HCT116 (cell line): Measurements from ENCODE around the gene DERL2. TPM values are rescaled to one million over a fixed set of nuclear protein-coding genes. Genes with fewer than 3 reads are reported as not detected.
A peak's percentile ranks its signal among the peaks of the same experiment; 100 is the strongest.

ENCODE experiments used
- ATAC-seq: fragments of 200-7000 bp; cut with Tn5 transposase; 2 replicates; pipeline ENCODE4 v1.9.1; 2020; ENCODE audit warnings: mild to moderate bottlenecking, moderate library complexity
- BruUV-seq: library from RNA; stranded (reverse); fragments of 400-500 nt; replicated peaks from 2 replicates; lab custom pipeline; 2021; lab: Mats Ljungman, UMichigan
- CTCF ChIA-PET: fragments of 300-600 bp; sonication (Branson Sonifier 250); formaldehyde crosslinking; loops from one replicate; lab custom pipeline; 2021; ENCODE audit warnings: antibody characterized with exemption; lab: Charles Lee
- POLR2A ChIA-PET: fragments of 300-600, 350-600 bp; sonication (Branson Sonifier 250); formaldehyde crosslinking; loops from one replicate; lab custom pipeline; 2021; ENCODE audit warnings: antibody characterized with exemption; lab: Charles Lee
- RAD21 ChIA-PET, 2 experiments: fragments of 300-600 bp; sonication (Branson Sonifier 250); formaldehyde crosslinking; loops; one replicate each; lab custom pipeline; 2023; ENCODE audit warnings: low total read pairs in 2 of 2; ENCODE audit not compliant: uncharacterized antibody in 2 of 2, unreplicated experiment in 2 of 2, low non-redundant PET in 1 of 2; lab: Charles Lee
- DNase-seq: peaks from one replicate; pipeline ENCODE4 v3.0.0-alpha.2; 2010; ENCODE audit warnings: low read depth, low spot score
- H2AFZ ChIP-seq: fragments of 200-600 bp; shearing (Covaris generic), sonication (generic); 2 replicates; pipeline ENCODE4 v1.6.1; 2017; ENCODE audit warnings: low read depth, mixed run types, mixed read lengths, antibody characterized with exemption, low read length; ENCODE audit not compliant: poor library complexity, severe bottlenecking
- H3K27ac ChIP-seq: 2 replicates; pipeline ENCODE4 v1.5.1; 2012; ENCODE audit warnings: low read depth, low read length
- H3K27me3 ChIP-seq: fragments of 200-600 bp; sonication (generic); 2 replicates; pipeline ENCODE4 v1.6.1; 2016; ENCODE audit warnings: mixed run types, low read length, mixed read lengths; ENCODE audit not compliant: insufficient read depth
- H3K36me3 ChIP-seq, 2 experiments: fragments of 200-500 bp in 1 of 2; fragments of 200-600 bp in 1 of 2; sonication (Bioruptor generic) in 1 of 2; sonication (generic) in 1 of 2; 2 replicates each; pipeline versions ENCODE4 v1.5.1 to v1.6.1; 2014 to 2016; ENCODE audit warnings: low read length in 2 of 2, inconsistent platforms in 1 of 2, mixed read lengths in 1 of 2, mixed run types in 1 of 2; ENCODE audit not compliant: insufficient read depth in 2 of 2, control insufficient read depth in 1 of 2
- H3K4me1 ChIP-seq, 2 experiments: fragments of 200-600 bp in 1 of 2; sonication (generic) in 1 of 2; 2 replicates each; pipeline versions ENCODE4 v1.5.1 to v1.6.1; 2012 to 2017; ENCODE audit warnings: low read length in 2 of 2, inconsistent platforms in 1 of 2, mild to moderate bottlenecking in 1 of 2, mixed read lengths in 1 of 2, mixed run types in 1 of 2, moderate library complexity in 1 of 2; ENCODE audit not compliant: insufficient read depth in 2 of 2, control insufficient read depth in 1 of 2
- H3K4me2 ChIP-seq: fragments of 200-600 bp; sonication (generic); 2 replicates; pipeline ENCODE4 v1.6.1; 2017; ENCODE audit warnings: mixed run types, low read length, mixed read lengths
- H3K4me3 ChIP-seq, 2 experiments: fragments of 200-600 bp in 1 of 2; sonication (generic) in 1 of 2; replicated peaks in 1 of 2; 2 replicates each; pipeline ENCODE4 v1.5.1; 2011 to 2016; ENCODE audit warnings: low read length in 2 of 2, control low read depth in 1 of 2, low read depth in 1 of 2, mild to moderate bottlenecking in 1 of 2, mixed read lengths in 1 of 2, mixed run types in 1 of 2
- H3K79me2 ChIP-seq: fragments of 200-600 bp; sonication (generic); 2 replicates; pipeline ENCODE4 v1.6.1; 2017; ENCODE audit warnings: mild to moderate bottlenecking, mixed run types, low read length, moderate library complexity, mixed read lengths; ENCODE audit not compliant: insufficient read depth
- H3K9ac ChIP-seq: fragments of 200-600 bp; sonication (generic); 2 replicates; pipeline ENCODE4 v1.6.1; 2016; ENCODE audit warnings: low read length, mixed read lengths
- H3K9me2 ChIP-seq: fragments of 200-600 bp; sonication (generic), shearing (Covaris generic); 2 replicates; pipeline ENCODE4 v1.6.1; 2017; ENCODE audit warnings: mixed run types, mild to moderate bottlenecking, moderate library complexity; ENCODE audit not compliant: insufficient read depth
- H3K9me3 ChIP-seq, 2 experiments: fragments of 200-500 bp in 1 of 2; fragments of 200-600 bp in 1 of 2; sonication (Bioruptor generic) in 1 of 2; sonication (generic) in 1 of 2; 2 replicates each; pipeline ENCODE4 v1.6.1; 2014 to 2017; ENCODE audit warnings: low read length in 2 of 2, mixed read lengths in 2 of 2, inconsistent platforms in 1 of 2, low read depth in 1 of 2, mild to moderate bottlenecking in 1 of 2, mixed run types in 1 of 2, moderate library complexity in 1 of 2; ENCODE audit not compliant: control insufficient read depth in 1 of 2, insufficient read depth in 1 of 2
- H4K20me1 ChIP-seq: fragments of 200-600 bp; sonication (generic), shearing (Covaris generic); 2 replicates; pipeline ENCODE4 v1.6.1; 2017; ENCODE audit warnings: mixed run types, mild to moderate bottlenecking, moderate library complexity; ENCODE audit not compliant: insufficient read depth
- CBX3 ChIP-seq: IDR thresholded peaks from 2 replicates; pipeline ENCODE4 v1.6.1; 2012; ENCODE audit warnings: low read depth
- CEBPB ChIP-seq: IDR thresholded peaks from 2 replicates; pipeline ENCODE4 v1.6.1; 2012; ENCODE audit warnings: low read depth
- EZH2 ChIP-seq: fragments of 200-600 bp; sonication (generic); IDR thresholded peaks from 2 replicates; pipeline ENCODE4 v1.6.1; 2017; ENCODE audit warnings: antibody characterized with exemption, mixed run types
- EZH2phosphoT487 ChIP-seq: fragments of 200-600 bp; IDR thresholded peaks from 2 replicates; pipeline ENCODE4 v1.6.1; 2018; ENCODE audit warnings: antibody characterized with exemption, borderline replicate concordance
- FOSL1 ChIP-seq: IDR thresholded peaks from 2 replicates; pipeline ENCODE4 v1.6.1; 2012; ENCODE audit warnings: low read depth
- JUND ChIP-seq: IDR thresholded peaks from 2 replicates; pipeline ENCODE4 v1.6.1; 2012
- POLR2AphosphoS5 ChIP-seq: IDR thresholded peaks from 2 replicates; pipeline ENCODE4 v1.6.1; 2011; ENCODE audit warnings: mild to moderate bottlenecking, low read depth, low read length, moderate library complexity
- RAD21 ChIP-seq: IDR thresholded peaks from 2 replicates; pipeline ENCODE4 v1.6.1; 2012; ENCODE audit warnings: low read depth, mild to moderate bottlenecking
- YY1 ChIP-seq: IDR thresholded peaks from 2 replicates; pipeline ENCODE4 v1.6.1; 2011; ENCODE audit warnings: low read length, low read depth, moderate library complexity, mild to moderate bottlenecking; ENCODE audit not compliant: insufficient replicate concordance; ENCODE audit errors: extremely low read depth
- ZBTB33 ChIP-seq: IDR thresholded peaks from 2 replicates; pipeline ENCODE4 v1.6.1; 2011; ENCODE audit warnings: mild to moderate bottlenecking, low read length, moderate library complexity; ENCODE audit not compliant: insufficient replicate concordance; ENCODE audit errors: extremely low read depth
- ZNF274 ChIP-seq: fragments of 200-500 bp; sonication (Bioruptor generic); IDR thresholded peaks from 2 replicates; pipeline ENCODE4 v1.6.1; 2014; ENCODE audit warnings: mild to moderate bottlenecking, low read depth, low read length, inconsistent platforms
- intact Hi-C: fragments of 100-400 bp; cut with micrococcal nuclease; formaldehyde crosslinking; loops from 2 replicates; pipeline ENCODE4 v1.10.0; 2022
- total RNA-seq: library from RNA; stranded (reverse); gene quantifications from one replicate; pipeline ENCODE4 v1.2.1, GENCODE V29; 2021; ENCODE audit not compliant: unreplicated experiment

Gene DERL2
- total RNA-seq, 1 experiment from 2014 or later, result 45.6 TPM

GRCh38 chr17:5424909-5425308 lies 61.1 kb downstream of the DERL2 start:
- Histone ChIP-seq H3K27ac (no peak overlapping the region), H3K27me3 (no peaks in the 10 kb centered on the region), H3K9me3 (no peaks in the 10 kb centered on the region), H4K20me1 (no peaks in the 10 kb centered on the region)
- no TSS peak for BruUV-seq
- intact Hi-C loops, result no loop called here
- DNase-seq, result no peak
- TF ChIP-seq CBX3, result no peak
- TF ChIP-seq CEBPB, result no peak
- TF ChIP-seq EZH2phosphoT487, result no peak
- TF ChIP-seq ZNF274, result no peak
- no peak for TF ChIP-seq RAD21
- TF ChIP-seq EZH2, result no peak
- no peak for TF ChIP-seq YY1
- no peak for TF ChIP-seq POLR2AphosphoS5
- TF ChIP-seq, all 23 proteins: peak for 0
- CTCF ChIA-PET, result no interaction called here
- RAD21 ChIA-PET, result no interaction called here
- Histone ChIP-seq H3K4me1 (peaks cover 16 to 23% of the 10 kb centered on the region in 2 experiments), H3K36me3 (peaks cover 54 to 60% of the 10 kb centered on the region in 2 experiments), H3K4me3 (no peak overlapping the region), H3K79me2 (peaks cover 46% of the 10 kb centered on the region), H2AFZ (no peak overlapping the region), H3K4me2 (no peak overlapping the region), H3K9ac (no peak overlapping the region), H3K9me2 (no peaks in the 10 kb centered on the region)
- ATAC-seq, result no peak
- POLR2A ChIA-PET, result interaction anchor here (1.2 to 2.0 kb wide), 2 partner anchors 10 to 14 kb away, joined by 3 to 5 read pairs; partner anchors contain the start of gene C1QBP

- no peak overlapping the region for H3K27ac ChIP-seq
- no peaks in the 10 kb centered on the region for H4K20me1 ChIP-seq
- intact Hi-C loops, result no loop called here
- ChIA-PET POLR2A (interaction anchor here (0.9 to 1.4 kb wide), 2 partner anchors 8 to 9 kb away, joined by 3 to 4 read pairs; no protein-coding TSS in a partner anchor), RAD21 (no interaction called here), CTCF (interaction anchor here (2.1 kb wide), 1 partner anchor 16 kb away, joined by 9 read pairs; the partner anchor contains the start of gene C1QBP)
- peaks cover 66% of the 10 kb centered on the region for H3K79me2 ChIP-seq
- H3K4me3 ChIP-seq, result no peak overlapping the region
- BruUV-seq, result no TSS peak
- TF ChIP-seq FOSL1 (peak; percentile 32; the same call in 1 of the 2 replicates), JUND (0 out of 2 replicates have a peak, but pooled peaks have one; percentile 20), ZBTB33 (no peak)
- H3K36me3 ChIP-seq, result peaks cover 40 to 41% of the 10 kb centered on the region in 2 experiments
- peaks cover 19 to 30% of the 10 kb centered on the region in 2 experiments for H3K4me1 ChIP-seq
- peak; percentile 35 for DNase-seq
- H3K9me2 ChIP-seq, result no peaks in the 10 kb centered on the region
- no peak; the same call in 1 of the 2 replicates for ATAC-seq
- no peaks in the 10 kb centered on the region for H3K27me3 ChIP-seq
- H3K4me2 ChIP-seq, result peak overlapping the region; percentile 34
- no peak overlapping the region for H2AFZ ChIP-seq
- H3K9ac ChIP-seq, result 0 out of 2 replicates have a peak overlapping the region, but pooled peaks have one; percentile 5
- no peaks in the 10 kb centered on the region for H3K9me3 ChIP-seq
Measured at GRCh38 chr17:5422505-5422904, 63.5 kb downstream of the DERL2 start.
